Neural cell (in vitro differentiated cells): ENCODE data around the gene PLXNA2. TPM values are rescaled to one million over a fixed set of nuclear protein-coding genes. Genes with fewer than 3 reads are reported as not detected.
A peak's percentile ranks its signal among the peaks of the same experiment; 100 is the strongest.

Experiments
- H2AFZ ChIP-seq: fragments of 200-600, 300-800 bp; sonication (generic), shearing (Covaris generic); 2 replicates; pipeline ENCODE4 v1.6.0; 2014; ENCODE audit warnings: low read depth, mild to moderate bottlenecking, antibody characterized with exemption, low read length, moderate library complexity
- H3F3A ChIP-seq: fragments of 200-600 bp; shearing (Covaris generic); 2 replicates; pipeline ENCODE4 v1.6.1; 2016; ENCODE audit warnings: mild to moderate bottlenecking, moderate library complexity, mixed read lengths, antibody characterized with exemption, low read length; ENCODE audit not compliant: insufficient read depth, poor library complexity, severe bottlenecking
- H3K27ac ChIP-seq: fragments of 200-600, 300-800 bp; sonication (generic), shearing (Covaris generic); 2 replicates; pipeline ENCODE4 v1.5.1; 2014; ENCODE audit warnings: mild to moderate bottlenecking, low read length, moderate library complexity
- H3K27me3 ChIP-seq: fragments of 300-800, 200-600 bp; sonication (generic), shearing (Covaris generic); 2 replicates; pipeline ENCODE4 v1.6.0; 2014; ENCODE audit warnings: mild to moderate bottlenecking, low read depth, low read length, moderate library complexity; ENCODE audit not compliant: insufficient read depth
- H3K36me3 ChIP-seq: fragments of 300-800, 200-600 bp; sonication (generic), shearing (Covaris generic); 2 replicates; pipeline ENCODE4 v1.5.1; 2014; ENCODE audit warnings: mild to moderate bottlenecking, antibody characterized with exemption, low read length, moderate library complexity; ENCODE audit not compliant: insufficient read depth
- H3K4me2 ChIP-seq: fragments of 300-800, 200-600 bp; sonication (generic), shearing (Covaris generic); 2 replicates; pipeline ENCODE4 v1.6.0; 2014; ENCODE audit warnings: mild to moderate bottlenecking, low read length
- H3K4me3 ChIP-seq: fragments of 300-800, 200-600 bp; sonication (generic), shearing (Covaris generic); 2 replicates; pipeline ENCODE4 v1.5.1; 2014; ENCODE audit warnings: mild to moderate bottlenecking, low read length, moderate library complexity
- H3K79me2 ChIP-seq: fragments of 200-600 bp; shearing (Covaris generic); replicated peaks from 2 replicates; pipeline ENCODE4 v1.6.0; 2014; ENCODE audit warnings: mild to moderate bottlenecking, low read length, moderate library complexity; ENCODE audit not compliant: insufficient read depth
- H3K9ac ChIP-seq: fragments of 300-800, 200-600 bp; sonication (generic), shearing (Covaris generic); 2 replicates; pipeline ENCODE4 v1.6.1; 2016; ENCODE audit warnings: mild to moderate bottlenecking, low read length, mixed read lengths
- H3K9me2 ChIP-seq: fragments of 200-600 bp; shearing (Covaris generic); 2 replicates; pipeline ENCODE4 v1.6.1; 2016; ENCODE audit warnings: mild to moderate bottlenecking, low read length, mixed read lengths; ENCODE audit not compliant: insufficient read depth
- H3K9me3 ChIP-seq: fragments of 200-600, 300-800 bp; sonication (generic), shearing (Covaris generic); 2 replicates; pipeline ENCODE4 v1.6.1; 2016; ENCODE audit warnings: mild to moderate bottlenecking, mixed run types, low read length, moderate library complexity, mixed read lengths
- H4K20me1 ChIP-seq: fragments of 200-600 bp; shearing (Covaris generic); 2 replicates; pipeline ENCODE4 v1.6.1; 2016; ENCODE audit warnings: mild to moderate bottlenecking, mixed run types; ENCODE audit not compliant: insufficient read depth
- EP300 ChIP-seq: fragments of 450-650 bp; conservative IDR thresholded peaks from 2 replicates; pipeline ENCODE4 v1.6.1; 2014; ENCODE audit warnings: antibody characterized with exemption, mild to moderate bottlenecking, moderate library complexity; ENCODE audit not compliant: poor library complexity, severe bottlenecking
- EZH2 ChIP-seq: fragments of 200-600, 300-800 bp; shearing (Covaris generic), sonication (generic); IDR thresholded peaks from 2 replicates; pipeline ENCODE4 v1.6.1; 2014; ENCODE audit warnings: antibody characterized with exemption, low read length, borderline replicate concordance, mild to moderate bottlenecking; ENCODE audit not compliant: insufficient read depth, poor library complexity, severe bottlenecking
- MXI1 ChIP-seq: fragments of 450-650 bp; conservative IDR thresholded peaks from 2 replicates; pipeline ENCODE4 v1.6.1; 2014; ENCODE audit warnings: antibody characterized with exemption, mild to moderate bottlenecking; ENCODE audit not compliant: poor library complexity, severe bottlenecking
- POLR2AphosphoS5 ChIP-seq: IDR thresholded peaks from 2 replicates; pipeline ENCODE4 v1.6.1; 2012
- RAD21 ChIP-seq: fragments of 450-650 bp; conservative IDR thresholded peaks from 2 replicates; pipeline ENCODE4 v1.6.1; 2014; ENCODE audit warnings: antibody characterized with exemption, mild to moderate bottlenecking, moderate library complexity
- SMC3 ChIP-seq: fragments of 450-650 bp; conservative IDR thresholded peaks from 2 replicates; pipeline ENCODE4 v1.6.1; 2014; ENCODE audit warnings: antibody characterized with exemption, mild to moderate bottlenecking, moderate library complexity; ENCODE audit not compliant: poor library complexity
- TAF1 ChIP-seq: IDR thresholded peaks from 2 replicates; pipeline ENCODE4 v1.6.1; 2012; ENCODE audit warnings: low read depth
- polyA plus RNA-seq: library from polyadenylated mRNA; depleted of rRNA; stranded (reverse); fragments of >200 nt; gene quantifications from 2 replicates; pipeline ENCODE4 v1.2.3, GENCODE V29; 2014
- TF ChIP-seq, protein P1 (sequence below): fragments of 450-650 bp; IDR thresholded peaks from 2 replicates; pipeline ENCODE4 v1.5.1; 2014; ENCODE audit warnings: antibody characterized with exemption, mild to moderate bottlenecking, moderate library complexity; ENCODE audit not compliant: poor library complexity, severe bottlenecking
- TF ChIP-seq, protein P2 (sequence below): IDR thresholded peaks from 2 replicates; pipeline ENCODE4 v1.6.1; 2012; ENCODE audit warnings: borderline replicate concordance

The PLXNA2 gene
- polyA plus RNA-seq, 1 donor from 2014 or later, result 30.6 TPM

DNA sequence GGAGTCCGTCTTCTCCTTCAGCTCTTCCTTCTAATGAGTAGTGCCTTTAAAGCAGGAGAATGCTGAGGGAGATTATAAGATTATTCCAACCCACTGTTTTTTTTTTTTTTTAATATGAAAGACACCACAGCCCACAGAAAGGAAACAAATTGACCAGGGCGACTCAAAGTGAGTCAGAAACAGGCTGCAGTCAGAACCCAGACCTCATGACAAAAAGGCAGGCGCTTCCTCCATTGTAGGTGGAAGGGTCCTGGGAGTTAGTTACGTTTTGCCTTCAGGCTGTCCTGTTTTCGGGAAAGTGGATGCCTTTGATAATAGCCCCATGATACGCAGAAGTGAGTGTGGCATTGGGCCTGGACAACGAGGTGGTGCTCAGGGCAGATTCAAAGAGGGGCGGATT lies 21.0 kb downstream of the PLXNA2 start:
- Histone ChIP-seq H3F3A (peaks cover 3% of the 10 kb centered on the region), H3K4me2 (peak overlapping the region; percentile 65), H2AFZ (no peak overlapping the region), H3K9ac (peak overlapping the region; percentile 62), H3K36me3 (no peaks in the 10 kb centered on the region), H3K9me3 (no peaks in the 10 kb centered on the region), H3K4me3 (peak overlapping the region; percentile 55), H3K27ac (peak overlapping the region; percentile 94), H3K9me2 (no peaks in the 10 kb centered on the region), H3K27me3 (no peaks in the 10 kb centered on the region), H3K79me2 (peaks cover 64% of the 10 kb centered on the region), H4K20me1 (peaks cover 7% of the 10 kb centered on the region)
- TF ChIP-seq SMC3 (no peak), MXI1 (no peak), POLR2AphosphoS5 (no peak), RAD21 (no peak), EZH2 (no peak), EP300 (no peak), TAF1 (no peak)
- TF ChIP-seq, protein P1, sequence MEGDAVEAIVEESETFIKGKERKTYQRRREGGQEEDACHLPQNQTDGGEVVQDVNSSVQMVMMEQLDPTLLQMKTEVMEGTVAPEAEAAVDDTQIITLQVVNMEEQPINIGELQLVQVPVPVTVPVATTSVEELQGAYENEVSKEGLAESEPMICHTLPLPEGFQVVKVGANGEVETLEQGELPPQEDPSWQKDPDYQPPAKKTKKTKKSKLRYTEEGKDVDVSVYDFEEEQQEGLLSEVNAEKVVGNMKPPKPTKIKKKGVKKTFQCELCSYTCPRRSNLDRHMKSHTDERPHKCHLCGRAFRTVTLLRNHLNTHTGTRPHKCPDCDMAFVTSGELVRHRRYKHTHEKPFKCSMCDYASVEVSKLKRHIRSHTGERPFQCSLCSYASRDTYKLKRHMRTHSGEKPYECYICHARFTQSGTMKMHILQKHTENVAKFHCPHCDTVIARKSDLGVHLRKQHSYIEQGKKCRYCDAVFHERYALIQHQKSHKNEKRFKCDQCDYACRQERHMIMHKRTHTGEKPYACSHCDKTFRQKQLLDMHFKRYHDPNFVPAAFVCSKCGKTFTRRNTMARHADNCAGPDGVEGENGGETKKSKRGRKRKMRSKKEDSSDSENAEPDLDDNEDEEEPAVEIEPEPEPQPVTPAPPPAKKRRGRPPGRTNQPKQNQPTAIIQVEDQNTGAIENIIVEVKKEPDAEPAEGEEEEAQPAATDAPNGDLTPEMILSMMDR, result no peak
- TF ChIP-seq, protein P2, sequence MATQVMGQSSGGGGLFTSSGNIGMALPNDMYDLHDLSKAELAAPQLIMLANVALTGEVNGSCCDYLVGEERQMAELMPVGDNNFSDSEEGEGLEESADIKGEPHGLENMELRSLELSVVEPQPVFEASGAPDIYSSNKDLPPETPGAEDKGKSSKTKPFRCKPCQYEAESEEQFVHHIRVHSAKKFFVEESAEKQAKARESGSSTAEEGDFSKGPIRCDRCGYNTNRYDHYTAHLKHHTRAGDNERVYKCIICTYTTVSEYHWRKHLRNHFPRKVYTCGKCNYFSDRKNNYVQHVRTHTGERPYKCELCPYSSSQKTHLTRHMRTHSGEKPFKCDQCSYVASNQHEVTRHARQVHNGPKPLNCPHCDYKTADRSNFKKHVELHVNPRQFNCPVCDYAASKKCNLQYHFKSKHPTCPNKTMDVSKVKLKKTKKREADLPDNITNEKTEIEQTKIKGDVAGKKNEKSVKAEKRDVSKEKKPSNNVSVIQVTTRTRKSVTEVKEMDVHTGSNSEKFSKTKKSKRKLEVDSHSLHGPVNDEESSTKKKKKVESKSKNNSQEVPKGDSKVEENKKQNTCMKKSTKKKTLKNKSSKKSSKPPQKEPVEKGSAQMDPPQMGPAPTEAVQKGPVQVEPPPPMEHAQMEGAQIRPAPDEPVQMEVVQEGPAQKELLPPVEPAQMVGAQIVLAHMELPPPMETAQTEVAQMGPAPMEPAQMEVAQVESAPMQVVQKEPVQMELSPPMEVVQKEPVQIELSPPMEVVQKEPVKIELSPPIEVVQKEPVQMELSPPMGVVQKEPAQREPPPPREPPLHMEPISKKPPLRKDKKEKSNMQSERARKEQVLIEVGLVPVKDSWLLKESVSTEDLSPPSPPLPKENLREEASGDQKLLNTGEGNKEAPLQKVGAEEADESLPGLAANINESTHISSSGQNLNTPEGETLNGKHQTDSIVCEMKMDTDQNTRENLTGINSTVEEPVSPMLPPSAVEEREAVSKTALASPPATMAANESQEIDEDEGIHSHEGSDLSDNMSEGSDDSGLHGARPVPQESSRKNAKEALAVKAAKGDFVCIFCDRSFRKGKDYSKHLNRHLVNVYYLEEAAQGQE, result no peak

GRCh38 chr1:208222376-208223126 lies 21.6 kb downstream of the PLXNA2 start:
- H2AFZ ChIP-seq, result no peak overlapping the region
- peak overlapping the region; percentile 94 for H3K27ac ChIP-seq
- H3F3A ChIP-seq, result peaks cover 3% of the 10 kb centered on the region
- H3K9me2 ChIP-seq, result no peaks in the 10 kb centered on the region
- H4K20me1 ChIP-seq, result peaks cover 8% of the 10 kb centered on the region
- H3K79me2 ChIP-seq, result peaks cover 58% of the 10 kb centered on the region
- H3K4me3 ChIP-seq, result peak overlapping the region; percentile 55
- no peaks in the 10 kb centered on the region for H3K36me3 ChIP-seq
- no peaks in the 10 kb centered on the region for H3K27me3 ChIP-seq
- H3K9me3 ChIP-seq, result no peaks in the 10 kb centered on the region
- H3K9ac ChIP-seq, result peak overlapping the region; percentile 62
- peak overlapping the region; percentile 7 for H3K4me2 ChIP-seq
- TF ChIP-seq POLR2AphosphoS5 (no peak), SMC3 (no peak), EZH2 (no peak), MXI1 (no peak), EP300 (no peak), RAD21 (no peak), TAF1 (no peak)
- TF ChIP-seq, protein P2, result no peak
- TF ChIP-seq, protein P1, result no peak
